WTC11 (cell line): Measurements from ENCODE around the gene SYNPO2.

Experiments
- ATF3 ChIP-seq: sonication (generic); formaldehyde crosslinking; conservative IDR thresholded peaks from 2 replicates; pipeline ENCODE4 v1.8.1; 2022; ENCODE audit warnings: mild to moderate bottlenecking, missing genetic modification reagents
- CTCF ChIP-seq: fragments of 200-600 bp; IDR thresholded peaks from 2 replicates; pipeline ENCODE4 v1.8.0; 2022; ENCODE audit warnings: antibody characterized with exemption
- ESRRA ChIP-seq: sonication (generic); formaldehyde crosslinking; IDR thresholded peaks from 2 replicates; pipeline ENCODE4 v1.8.1; 2022; ENCODE audit warnings: mild to moderate bottlenecking, missing genetic modification reagents, borderline replicate concordance
- ETV6 ChIP-seq: sonication (generic); formaldehyde crosslinking; IDR thresholded peaks from 2 replicates; pipeline ENCODE4 v1.8.1; 2022; ENCODE audit warnings: mild to moderate bottlenecking, missing genetic modification reagents
- KAT7 ChIP-seq: sonication (generic); formaldehyde crosslinking; IDR thresholded peaks from 2 replicates; pipeline ENCODE4 v1.8.1; 2023; ENCODE audit warnings: missing genetic modification reagents, mild to moderate bottlenecking, borderline replicate concordance
- RELA ChIP-seq: sonication (generic); formaldehyde crosslinking; IDR thresholded peaks from 2 replicates; pipeline ENCODE4 v1.8.1; 2022; ENCODE audit warnings: missing genetic modification reagents, mild to moderate bottlenecking, borderline replicate concordance
- USF2 ChIP-seq: sonication (generic); formaldehyde crosslinking; IDR thresholded peaks from 2 replicates; pipeline ENCODE4 v1.8.1; 2023; ENCODE audit warnings: mild to moderate bottlenecking, missing genetic modification reagents, moderate library complexity
- ZNF219 ChIP-seq: sonication (generic); formaldehyde crosslinking; IDR thresholded peaks from 2 replicates; pipeline ENCODE4 v1.8.0; 2023; ENCODE audit warnings: missing genetic modification reagents, mild to moderate bottlenecking, borderline replicate concordance
- TF ChIP-seq, protein P1 (sequence below): sonication (generic); formaldehyde crosslinking; IDR thresholded peaks from 2 replicates; pipeline ENCODE4 v1.8.0; 2022; ENCODE audit warnings: mild to moderate bottlenecking, missing genetic modification reagents

- TF ChIP-seq CTCF (no peak), RELA (CRISPR knock-in tag) (no peak), ESRRA (CRISPR knock-in tag) (no peak), USF2 (CRISPR knock-in tag) (no peak), ETV6 (CRISPR knock-in tag) (no peak), ZNF219 (CRISPR knock-in tag) (no peak), ATF3 (CRISPR knock-in tag) (no peak), KAT7 (CRISPR knock-in tag) (no peak)
- TF ChIP-seq, protein P1, sequence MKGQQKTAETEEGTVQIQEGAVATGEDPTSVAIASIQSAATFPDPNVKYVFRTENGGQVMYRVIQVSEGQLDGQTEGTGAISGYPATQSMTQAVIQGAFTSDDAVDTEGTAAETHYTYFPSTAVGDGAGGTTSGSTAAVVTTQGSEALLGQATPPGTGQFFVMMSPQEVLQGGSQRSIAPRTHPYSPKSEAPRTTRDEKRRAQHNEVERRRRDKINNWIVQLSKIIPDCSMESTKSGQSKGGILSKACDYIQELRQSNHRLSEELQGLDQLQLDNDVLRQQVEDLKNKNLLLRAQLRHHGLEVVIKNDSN (CRISPR knock-in tag) = no peak
Observed at GRCh38 chr4:119014658-119015057, 126.0 kb downstream of the SYNPO2 start.
